GM21367 (cell line): ENCODE data around the gene SLC44A1.

Experiments used
- ATAC-seq: cut with Tn5 transposase; IDR thresholded peaks from one replicate; pipeline ENCODE4 v1.9.1; 2021; ENCODE audit not compliant: unreplicated experiment

SLC44A1 gene

GRCh38 chr9:105457560-105458294, 213.3 kb downstream of the SLC44A1 start:
- ATAC-seq: no peak

DNA sequence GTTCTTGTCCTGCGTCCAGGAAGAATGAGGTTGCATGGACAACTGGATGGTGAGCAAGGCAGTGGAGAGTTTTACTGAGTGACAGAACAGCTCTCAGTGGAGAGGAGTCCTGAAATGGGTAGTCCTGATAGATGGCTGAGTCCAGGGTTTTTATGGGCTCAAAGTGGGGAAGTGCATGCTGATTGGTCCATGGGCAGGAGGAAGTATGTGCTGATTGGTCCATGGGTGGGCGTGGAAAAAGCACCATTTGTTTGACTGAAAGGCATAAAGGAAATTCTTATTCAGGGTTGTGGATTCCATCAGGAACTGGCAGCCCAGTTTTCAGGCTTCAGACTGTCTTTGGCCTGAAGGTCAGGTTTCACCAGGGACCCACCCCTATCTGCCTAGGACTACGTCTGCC, 214.0 kb downstream of the SLC44A1 start:
- no peak for ATAC-seq

- no peak for ATAC-seq
Measured at GRCh38 chr9:105459336-105459735, 214.9 kb downstream of the SLC44A1 start.

DNA sequence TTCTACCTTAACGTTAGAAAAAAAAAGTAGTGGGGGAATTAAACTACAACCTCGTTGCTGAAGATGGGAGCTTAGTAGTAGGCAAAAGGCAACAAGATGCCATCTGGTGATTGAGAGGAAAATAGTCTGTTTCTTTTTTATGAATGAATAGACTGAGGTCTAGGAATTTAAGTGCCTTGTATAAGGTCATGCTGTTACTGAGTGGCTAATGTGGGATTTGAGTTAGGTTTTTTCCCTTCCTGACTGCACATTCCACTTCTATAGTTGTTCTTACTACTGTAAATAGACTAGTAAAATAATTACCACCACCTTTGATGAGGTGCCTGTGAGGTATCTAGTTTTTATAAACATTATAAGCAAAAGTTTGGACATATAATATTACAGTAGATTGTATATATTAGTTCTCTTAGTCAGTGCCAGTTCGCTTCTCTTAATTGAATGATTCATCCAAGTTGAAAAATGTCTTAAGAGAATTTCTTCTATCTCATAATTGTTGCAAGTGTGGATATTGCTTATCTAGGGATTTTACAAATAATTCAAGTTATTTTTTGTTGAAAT, 222.5 kb downstream of the SLC44A1 start:
- ATAC-seq: no peak

- ATAC-seq: no peak
Measured at GRCh38 chr9:105468875-105469274, 224.4 kb downstream of the SLC44A1 start.

DNA sequence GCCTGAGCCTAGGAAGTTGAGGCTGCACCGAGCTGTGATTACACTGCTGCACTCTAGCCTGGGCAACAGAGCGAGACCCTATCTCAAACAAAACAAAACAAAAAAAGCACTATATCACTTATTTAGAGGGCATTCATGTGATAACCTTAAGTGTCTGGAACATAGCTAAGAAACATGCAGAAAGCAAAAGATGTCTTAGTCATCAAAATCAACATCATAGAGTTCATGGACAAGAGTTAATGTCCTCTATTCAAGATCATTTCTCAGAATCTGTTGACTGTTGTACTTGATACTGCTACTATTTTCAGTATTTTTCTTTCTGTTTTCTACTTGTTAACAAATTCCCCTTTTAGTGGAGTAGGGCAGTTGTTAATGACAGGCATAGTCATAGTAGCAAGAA, 228.8 kb downstream of the SLC44A1 start:
- ATAC-seq: no peak

- ATAC-seq: no peak
Measured at GRCh38 chr9:105475302-105475701, 230.9 kb downstream of the SLC44A1 start.

DNA sequence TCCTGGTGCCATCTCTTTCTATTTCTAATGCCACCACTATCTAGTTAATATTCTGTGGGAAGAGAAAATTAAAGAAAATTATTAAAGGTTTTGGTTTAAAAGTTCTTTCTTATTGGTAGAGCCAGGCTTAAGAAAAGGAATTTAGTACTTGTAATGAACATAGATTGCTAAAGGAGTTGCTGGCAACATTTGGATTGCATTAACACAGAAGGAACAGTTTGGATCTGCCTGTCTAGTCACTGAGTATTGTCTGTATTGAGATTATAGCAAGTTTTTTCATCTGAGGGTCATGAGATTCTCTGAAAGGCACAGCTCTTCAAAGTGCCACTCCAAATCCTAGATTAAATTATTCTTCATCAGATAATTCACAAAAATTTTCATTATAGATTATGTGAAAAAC, 235.4 kb downstream of the SLC44A1 start:
- ATAC-seq: no peak

DNA sequence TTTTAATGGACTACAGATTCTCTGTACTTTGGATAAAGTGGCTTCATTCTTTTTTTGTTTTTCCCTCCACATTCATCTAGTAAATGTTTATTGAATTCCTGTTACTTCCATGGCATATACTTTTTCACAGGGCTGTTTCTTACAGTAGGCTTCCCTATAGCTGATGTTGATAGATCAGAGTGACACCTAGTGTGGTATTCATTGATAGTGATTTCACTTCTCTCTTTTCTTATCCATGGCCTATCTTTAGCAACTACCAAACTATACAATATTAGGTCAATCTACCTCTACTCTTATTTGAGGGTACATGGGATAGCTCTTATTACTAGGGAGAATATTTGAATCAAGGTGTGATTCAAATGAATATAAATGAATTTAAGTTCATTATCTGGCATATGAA, 239.2 kb downstream of the SLC44A1 start:
- peak; percentile 90 for ATAC-seq

- no peak for ATAC-seq
Measured at GRCh38 chr9:105484226-105484625, 239.8 kb downstream of the SLC44A1 start.

DNA sequence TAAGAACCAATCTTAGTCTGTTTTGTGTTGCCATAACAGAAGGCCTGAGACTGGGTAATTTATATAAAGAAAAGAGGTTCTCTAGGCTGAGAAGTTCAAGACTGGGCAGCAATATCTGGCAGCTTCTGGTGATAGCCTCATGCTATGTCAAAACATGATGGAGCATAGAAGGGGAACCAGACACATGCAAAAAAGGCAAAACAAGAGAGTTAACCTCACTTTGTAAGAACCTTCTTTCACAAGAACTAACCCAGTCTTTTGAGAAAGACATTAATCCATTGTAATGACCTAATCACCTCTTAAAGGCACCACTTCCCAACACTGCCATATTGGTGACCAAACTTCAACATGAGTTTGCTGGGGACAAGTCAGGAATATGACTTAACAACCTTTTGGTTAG, 240.7 kb downstream of the SLC44A1 start:
- ATAC-seq: no peak
